HUES6 (cell line): ENCODE measurements around the gene CAPN7.

Source experiments
- H3K27ac ChIP-seq: 2 replicates; pipeline ENCODE4 v1.7.0; 2013; ENCODE audit warnings: low read depth, mild to moderate bottlenecking, low read length, inconsistent platforms
- H3K27me3 ChIP-seq: 2 replicates; pipeline ENCODE4 v1.6.1; 2013; ENCODE audit warnings: low read length; ENCODE audit not compliant: control insufficient read depth, insufficient read depth
- H3K36me3 ChIP-seq: 2 replicates; pipeline ENCODE4 v1.6.1; 2013; ENCODE audit warnings: low read length; ENCODE audit not compliant: control insufficient read depth, insufficient read depth
- H3K4me1 ChIP-seq: 2 replicates; pipeline ENCODE4 v1.6.1; 2013; ENCODE audit warnings: low read length; ENCODE audit not compliant: control insufficient read depth, insufficient read depth
- H3K4me3 ChIP-seq: 2 replicates; pipeline ENCODE4 v1.5.1; 2013; ENCODE audit warnings: low read depth, low read length
- H3K9ac ChIP-seq: one replicate; pipeline ENCODE4 v1.6.1; 2013; ENCODE audit warnings: mild to moderate bottlenecking, low read length
- H3K9me3 ChIP-seq: 2 replicates; pipeline ENCODE4 v1.6.1; 2013; ENCODE audit warnings: low read depth, low read length; ENCODE audit not compliant: control insufficient read depth, insufficient read depth

Gene CAPN7

DNA sequence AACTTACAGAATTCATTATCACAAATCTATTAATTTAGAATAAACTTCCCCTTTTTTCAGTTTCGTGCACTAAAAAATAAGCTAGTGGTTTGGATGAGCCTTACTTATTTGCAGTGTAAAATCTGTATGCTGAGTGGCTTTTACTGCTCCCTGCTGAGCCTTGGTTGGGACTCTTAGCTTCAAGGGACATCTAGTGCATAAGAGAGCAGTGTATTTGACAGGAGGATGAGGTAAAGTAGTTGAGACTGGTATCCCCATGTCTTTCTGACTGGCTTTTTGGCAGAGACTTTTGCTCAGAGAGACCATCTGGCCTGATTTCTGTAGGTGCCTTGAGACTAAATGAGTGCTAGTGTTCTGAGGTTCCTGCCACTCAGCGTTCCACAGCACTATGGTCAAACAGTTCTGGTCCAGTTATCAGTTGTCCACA is 11.8 kb downstream of the CAPN7 start:
- no peaks in the 10 kb centered on the region for H3K27me3 ChIP-seq
- no peak overlapping the region for H3K9ac ChIP-seq
- H3K4me3 ChIP-seq = no peak overlapping the region
- H3K4me1 ChIP-seq = no peaks in the 10 kb centered on the region
- H3K9me3 ChIP-seq = no peaks in the 10 kb centered on the region
- H3K27ac ChIP-seq = no peak overlapping the region
- H3K36me3 ChIP-seq = peaks cover 69% of the 10 kb centered on the region

DNA sequence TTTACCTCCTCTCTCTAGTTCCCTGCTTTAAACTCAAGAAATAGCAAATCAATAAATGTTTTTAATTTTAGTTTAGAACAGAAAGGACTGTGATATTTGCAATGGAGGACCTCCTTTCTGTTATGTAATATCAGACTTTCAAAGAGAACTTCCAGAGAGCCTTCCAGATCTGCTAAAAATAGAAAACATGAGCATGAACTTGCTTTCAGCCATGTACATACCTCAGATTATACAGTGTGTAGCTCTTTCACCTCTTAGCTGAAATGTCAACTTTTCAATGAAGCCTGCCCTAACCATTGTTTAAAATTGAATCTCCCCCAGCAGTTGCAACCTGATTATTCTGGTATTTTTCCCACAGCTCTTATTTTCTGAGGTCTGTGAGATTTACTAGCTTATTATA is 12.6 kb downstream of the CAPN7 start:
- Histone ChIP-seq H3K9ac (no peak overlapping the region), H3K9me3 (no peaks in the 10 kb centered on the region), H3K4me3 (no peak overlapping the region), H3K27ac (no peak overlapping the region), H3K36me3 (peaks cover 72% of the 10 kb centered on the region), H3K27me3 (no peaks in the 10 kb centered on the region), H3K4me1 (no peaks in the 10 kb centered on the region)

DNA sequence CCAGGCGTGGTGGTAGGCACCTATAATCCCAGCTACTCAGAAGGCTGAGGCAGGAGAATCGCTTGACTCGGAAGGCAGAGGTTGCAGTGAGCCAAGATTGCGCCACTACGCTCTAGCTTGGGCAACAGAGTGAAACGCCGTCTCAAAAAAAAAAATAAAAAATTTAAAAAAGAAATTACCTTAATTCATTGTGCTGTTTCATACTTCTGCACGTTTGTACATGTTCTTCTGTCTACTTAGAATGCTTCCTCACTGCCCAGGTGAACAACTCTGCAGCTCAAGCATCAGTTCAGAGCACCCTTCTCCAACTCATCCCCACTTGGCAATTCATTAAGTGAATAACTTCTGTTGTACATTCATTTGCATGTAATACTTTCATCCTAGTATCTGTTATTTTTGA is 14.0 kb downstream of the CAPN7 start:
- Histone ChIP-seq H3K9me3 (no peaks in the 10 kb centered on the region), H3K36me3 (peaks cover 67% of the 10 kb centered on the region), H3K4me1 (no peaks in the 10 kb centered on the region), H3K9ac (no peak overlapping the region), H3K27ac (no peak overlapping the region), H3K4me3 (no peak overlapping the region), H3K27me3 (no peaks in the 10 kb centered on the region)

DNA sequence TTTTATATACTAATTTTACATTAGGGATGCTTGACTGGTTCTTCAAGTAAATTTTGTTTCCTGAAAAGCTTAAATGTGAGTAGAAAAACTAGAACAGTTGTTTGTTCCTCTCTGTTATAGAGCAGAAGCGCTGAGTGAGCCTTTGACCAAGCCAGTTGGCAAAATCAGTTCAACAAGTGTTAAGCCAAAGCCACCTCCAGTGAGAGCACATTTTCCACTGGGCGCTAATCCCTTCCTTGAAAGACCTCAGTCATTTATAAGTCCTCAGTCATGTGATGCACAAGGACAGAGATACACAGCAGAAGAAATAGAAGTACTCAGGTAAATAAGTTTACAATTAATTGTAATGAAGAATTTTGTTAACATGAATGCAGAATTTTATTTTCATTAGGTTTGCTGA is 14.6 kb downstream of the CAPN7 start:
- no peaks in the 10 kb centered on the region for H3K9me3 ChIP-seq
- no peaks in the 10 kb centered on the region for H3K4me1 ChIP-seq
- no peaks in the 10 kb centered on the region for H3K27me3 ChIP-seq
- no peak overlapping the region for H3K27ac ChIP-seq
- no peak overlapping the region for H3K9ac ChIP-seq
- no peak overlapping the region for H3K4me3 ChIP-seq
- H3K36me3 ChIP-seq = peaks cover 63% of the 10 kb centered on the region

DNA sequence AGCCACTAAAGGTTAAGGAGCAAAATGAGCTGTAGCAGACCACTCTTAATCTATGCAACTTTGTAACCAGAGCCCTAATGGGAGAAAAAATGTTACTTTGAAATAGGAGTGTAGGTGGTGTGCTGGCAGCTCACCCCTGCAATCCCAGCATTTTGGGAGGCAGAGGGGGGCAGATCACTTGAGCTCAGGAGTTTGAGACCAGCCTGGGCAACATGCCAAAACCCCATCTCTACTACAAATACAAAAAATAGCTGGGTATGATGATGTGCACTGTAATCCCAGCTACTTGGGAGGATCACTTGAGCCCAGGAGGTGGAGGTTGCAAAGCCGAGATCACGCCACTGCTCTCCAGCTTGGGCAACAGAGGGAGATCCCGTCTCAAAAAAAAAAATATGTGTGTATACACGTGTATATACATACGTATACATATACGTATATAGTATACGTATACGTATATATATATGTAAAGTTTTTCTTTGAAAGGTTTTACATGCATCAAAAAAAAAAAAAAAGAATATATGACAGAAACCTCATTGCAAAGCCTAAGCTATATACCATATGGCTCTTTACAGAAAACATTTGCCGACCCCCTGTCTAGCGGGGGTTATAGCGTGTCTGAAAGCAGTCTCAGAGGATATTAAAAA is 15.7 kb downstream of the CAPN7 start:
- peaks cover 63% of the 10 kb centered on the region for H3K36me3 ChIP-seq

DNA sequence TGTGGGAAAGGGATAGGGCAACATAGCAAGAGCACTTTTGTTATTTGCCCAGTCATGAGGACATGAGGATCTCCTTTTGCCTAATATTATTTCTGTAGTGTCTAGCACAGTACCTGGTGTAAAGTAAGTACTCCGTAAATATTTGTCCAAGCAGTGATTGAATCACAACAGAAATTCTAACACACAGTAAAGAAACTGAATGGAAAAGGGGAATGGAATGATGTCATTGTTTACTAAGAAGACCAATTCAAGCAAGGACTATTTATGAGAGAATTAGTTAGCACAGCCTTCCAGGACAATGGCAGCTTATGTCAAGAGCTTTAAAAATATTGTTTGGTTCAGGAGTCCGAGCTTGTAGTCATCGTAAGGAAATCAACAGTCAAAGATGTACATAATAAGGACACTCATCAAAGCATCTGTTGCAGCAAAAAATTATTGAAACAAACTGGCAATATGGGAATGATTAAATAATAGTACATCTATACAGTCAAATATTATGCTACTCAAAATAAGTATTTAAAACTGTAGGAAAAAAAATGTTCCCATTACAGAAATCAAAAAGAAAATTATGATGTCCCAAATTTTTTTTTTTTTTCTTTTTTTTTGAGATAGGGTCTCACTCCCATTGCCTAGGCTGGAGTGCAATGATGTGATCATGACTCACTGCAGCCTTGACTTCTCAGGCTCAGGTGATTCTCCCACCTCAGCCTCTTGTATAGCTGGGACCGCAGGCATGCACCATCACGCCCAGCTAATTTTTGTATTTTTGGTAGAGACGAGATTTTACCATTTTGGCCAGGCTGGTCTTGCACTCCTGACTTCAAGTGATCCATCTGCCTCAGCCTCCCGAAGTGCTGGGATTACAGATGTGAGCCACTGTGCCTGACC is 17.9 kb downstream of the CAPN7 start:
- H3K27me3 ChIP-seq = no peaks in the 10 kb centered on the region
- H3K9ac ChIP-seq = no peak overlapping the region
- H3K36me3 ChIP-seq = peaks cover 55% of the 10 kb centered on the region
- H3K4me1 ChIP-seq = no peaks in the 10 kb centered on the region
- no peak overlapping the region for H3K27ac ChIP-seq
- H3K4me3 ChIP-seq = no peak overlapping the region
- no peaks in the 10 kb centered on the region for H3K9me3 ChIP-seq

More for the DNA sequence above, 15.7 kb downstream of the CAPN7 start:
- H3K4me1 ChIP-seq = no peaks in the 10 kb centered on the region
- H3K27me3 ChIP-seq = no peaks in the 10 kb centered on the region
- H3K9ac ChIP-seq = no peak overlapping the region
- no peak overlapping the region for H3K4me3 ChIP-seq
- no peaks in the 10 kb centered on the region for H3K9me3 ChIP-seq
- H3K27ac ChIP-seq = no peak overlapping the region

DNA sequence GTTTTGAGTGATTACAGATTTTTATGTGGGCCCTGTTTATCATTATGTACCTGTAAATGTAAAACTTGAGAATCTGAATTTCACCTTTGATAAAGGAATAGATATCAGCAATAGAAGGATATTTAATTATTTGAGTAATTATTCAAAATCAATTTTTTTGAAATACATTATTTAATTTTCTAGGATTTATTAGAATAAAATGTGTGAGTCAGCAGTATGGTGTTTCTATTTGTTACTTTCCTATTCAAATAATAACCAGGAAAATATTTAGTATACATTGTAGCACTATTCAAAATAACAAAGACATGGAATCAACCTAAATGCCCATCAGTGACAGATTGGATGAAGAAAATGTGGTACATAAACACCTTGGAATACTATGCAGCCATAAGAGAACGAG is 22.1 kb downstream of the CAPN7 start:
- H3K36me3 ChIP-seq = peaks cover 49% of the 10 kb centered on the region
- H3K27me3 ChIP-seq = no peaks in the 10 kb centered on the region
- no peak overlapping the region for H3K27ac ChIP-seq
- no peaks in the 10 kb centered on the region for H3K4me1 ChIP-seq
- H3K9ac ChIP-seq = no peak overlapping the region
- H3K4me3 ChIP-seq = no peak overlapping the region
- no peaks in the 10 kb centered on the region for H3K9me3 ChIP-seq

DNA sequence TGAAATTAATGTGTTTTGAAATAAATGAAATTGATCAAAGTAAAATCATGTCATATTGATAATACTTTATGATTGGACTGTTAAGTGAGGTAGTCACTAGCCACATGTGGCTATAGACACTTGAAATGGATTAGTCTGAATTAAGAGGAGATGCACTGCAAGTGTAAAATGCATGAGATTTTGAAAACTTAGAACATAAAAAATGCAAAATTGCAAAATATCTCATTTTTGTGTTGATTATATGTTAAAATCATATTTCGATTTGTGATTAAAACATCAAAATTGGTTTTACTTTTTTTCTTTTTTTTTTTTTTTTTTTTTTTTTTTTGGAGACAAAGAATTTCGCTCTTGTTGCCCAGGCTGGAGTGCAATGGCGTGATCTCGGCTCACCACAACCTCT is 23.2 kb downstream of the CAPN7 start:
- Histone ChIP-seq H3K9ac (no peak overlapping the region), H3K36me3 (peaks cover 52% of the 10 kb centered on the region), H3K27ac (no peak overlapping the region)

DNA sequence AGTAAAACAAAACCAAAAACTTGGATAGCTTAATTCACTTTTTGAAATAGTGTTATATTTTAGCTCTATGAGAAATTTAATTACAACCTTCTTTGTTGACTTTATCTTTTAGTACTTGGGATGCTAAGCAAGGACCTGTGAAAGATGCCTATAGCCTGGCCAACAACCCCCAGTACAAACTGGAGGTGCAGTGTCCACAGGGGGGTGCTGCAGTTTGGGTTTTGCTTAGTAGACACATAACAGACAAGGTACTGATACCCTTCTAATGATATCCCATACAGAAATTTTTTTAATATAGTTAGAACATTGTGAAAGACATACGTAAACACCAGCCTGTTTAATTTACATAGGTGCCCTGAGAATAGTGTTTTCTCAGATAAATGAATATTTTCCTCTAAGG is 35.3 kb downstream of the CAPN7 start:
- Histone ChIP-seq H3K9ac (no peak overlapping the region), H3K27ac (no peak overlapping the region), H3K4me1 (no peaks in the 10 kb centered on the region), H3K9me3 (no peaks in the 10 kb centered on the region), H3K4me3 (no peak overlapping the region), H3K36me3 (peaks cover 60% of the 10 kb centered on the region), H3K27me3 (no peaks in the 10 kb centered on the region)

More for the DNA sequence above, 23.2 kb downstream of the CAPN7 start:
- Histone ChIP-seq H3K4me1 (no peaks in the 10 kb centered on the region), H3K4me3 (no peak overlapping the region), H3K27me3 (no peaks in the 10 kb centered on the region), H3K9me3 (no peaks in the 10 kb centered on the region)

DNA sequence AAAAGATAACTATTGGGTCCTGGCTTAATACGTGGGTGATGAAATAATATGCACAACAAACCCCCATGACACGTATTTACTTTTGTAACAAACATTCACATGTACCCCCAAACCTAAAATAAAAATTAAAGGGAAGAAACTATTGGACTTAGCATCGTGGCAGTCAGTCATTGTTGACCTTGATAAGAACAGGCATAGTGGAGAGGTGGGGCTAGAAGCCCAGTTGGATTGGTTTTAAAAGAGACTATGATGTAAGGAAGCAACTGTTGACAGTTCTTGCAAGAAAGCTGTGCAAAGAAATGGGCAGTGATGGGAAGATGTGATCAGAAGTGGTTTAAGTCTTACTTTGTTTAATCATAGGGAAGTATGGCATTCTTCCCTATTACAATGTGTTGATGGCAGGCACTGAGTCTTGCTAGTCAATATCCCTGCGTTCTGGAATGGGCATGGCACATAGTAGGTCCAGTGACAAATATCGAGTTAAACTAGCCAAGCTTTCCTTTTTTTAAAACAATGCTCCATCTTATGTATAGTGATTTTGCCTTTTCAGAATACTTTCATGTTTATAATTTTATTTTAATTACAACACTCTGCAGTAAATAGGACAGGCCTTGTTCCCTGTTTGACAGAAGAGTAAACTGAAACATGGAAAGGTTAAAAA is 37.9 kb downstream of the CAPN7 start:
- Histone ChIP-seq H3K36me3 (peaks cover 72% of the 10 kb centered on the region), H3K9ac (no peak overlapping the region), H3K27ac (no peak overlapping the region), H3K4me1 (no peaks in the 10 kb centered on the region), H3K4me3 (no peak overlapping the region), H3K9me3 (no peaks in the 10 kb centered on the region), H3K27me3 (no peaks in the 10 kb centered on the region)

DNA sequence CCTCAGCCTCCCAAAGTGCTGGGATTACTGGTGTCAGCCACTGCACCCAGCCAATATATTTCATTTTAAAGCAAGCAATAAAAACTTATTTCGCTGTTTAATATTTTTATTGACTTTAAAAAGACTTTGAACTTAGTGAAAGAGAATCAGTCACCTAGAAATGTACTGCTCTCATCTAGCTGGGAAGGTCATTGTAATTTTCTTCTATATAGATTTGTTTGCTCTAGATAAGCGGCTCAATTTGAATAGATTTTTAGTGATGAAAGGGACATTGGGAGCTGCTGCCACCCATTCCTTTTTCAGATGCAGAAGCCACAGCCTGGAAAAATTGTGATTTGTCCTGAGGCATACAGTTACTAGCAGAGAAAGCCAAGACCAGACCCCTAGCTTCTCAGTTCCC is 40.1 kb downstream of the CAPN7 start:
- Histone ChIP-seq H3K36me3 (peaks cover 70% of the 10 kb centered on the region), H3K4me1 (no peaks in the 10 kb centered on the region), H3K9me3 (no peaks in the 10 kb centered on the region), H3K27ac (no peak overlapping the region), H3K4me3 (no peak overlapping the region), H3K27me3 (no peaks in the 10 kb centered on the region), H3K9ac (no peak overlapping the region)
